ENCODE measurements around the gene MRC2.

The MRC2 gene

DNA sequence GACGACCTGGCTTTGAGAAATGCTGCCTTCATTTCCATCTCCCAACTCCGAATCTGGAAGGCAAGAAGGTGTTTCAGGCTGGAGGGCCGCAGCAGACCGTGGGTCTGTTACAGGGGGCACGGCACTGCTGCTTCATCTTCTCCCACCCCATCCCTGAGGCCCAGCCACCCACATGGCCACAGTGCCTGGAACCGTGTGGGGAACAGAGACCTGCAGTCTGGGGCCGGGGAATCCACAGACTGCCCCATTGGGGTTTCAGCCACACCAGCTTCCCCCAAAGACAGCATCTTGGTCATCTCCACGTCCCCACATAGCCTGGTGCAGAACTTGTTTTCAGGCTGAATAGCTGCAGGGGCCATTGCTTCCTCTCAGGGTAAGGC lies 74.2 kb downstream of the MRC2 start:
- no peak for TF ChIP-seq CTCF (IDR thresholded peaks at IDR 0.05; ENCODE audit: control insufficient read depth, extremely low read depth, insufficient read depth)
- no peak for DNase-seq (ENCODE audit: low read depth)
- H3K4me3 ChIP-seq (ENCODE audit: low read depth, low read length), result no peak overlapping the region

DNA sequence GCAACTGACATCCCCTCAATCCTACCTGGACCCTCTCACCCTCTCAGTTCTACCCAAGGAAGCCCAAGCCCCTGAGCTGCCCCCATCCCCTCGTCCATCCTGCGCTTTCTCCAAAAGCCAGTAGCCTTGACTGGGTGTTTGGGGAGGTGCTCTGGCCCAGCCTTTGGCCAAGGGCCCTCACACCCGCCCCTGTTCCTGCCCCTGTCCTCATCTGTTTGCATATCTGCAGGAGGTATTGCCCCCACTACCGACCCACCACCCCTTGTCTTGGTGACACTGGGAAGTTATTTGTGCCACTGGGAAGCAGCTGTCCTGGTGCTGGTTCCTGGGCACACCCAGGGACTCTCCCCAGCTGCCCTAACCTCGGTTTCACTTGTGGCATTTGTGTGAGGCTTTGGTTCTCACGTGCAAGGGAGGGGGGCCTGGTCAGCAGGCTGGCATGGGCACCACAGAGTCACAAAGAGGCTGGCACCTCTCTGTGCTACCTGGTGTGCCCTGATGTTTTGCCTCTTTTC lies 75.3 kb downstream of the MRC2 start:
- H3K4me3 ChIP-seq (ENCODE audit: low read depth, low read length), result no peak overlapping the region
- no peak for TF ChIP-seq CTCF (IDR thresholded peaks at IDR 0.05; ENCODE audit: control insufficient read depth, extremely low read depth, insufficient read depth)

DNA sequence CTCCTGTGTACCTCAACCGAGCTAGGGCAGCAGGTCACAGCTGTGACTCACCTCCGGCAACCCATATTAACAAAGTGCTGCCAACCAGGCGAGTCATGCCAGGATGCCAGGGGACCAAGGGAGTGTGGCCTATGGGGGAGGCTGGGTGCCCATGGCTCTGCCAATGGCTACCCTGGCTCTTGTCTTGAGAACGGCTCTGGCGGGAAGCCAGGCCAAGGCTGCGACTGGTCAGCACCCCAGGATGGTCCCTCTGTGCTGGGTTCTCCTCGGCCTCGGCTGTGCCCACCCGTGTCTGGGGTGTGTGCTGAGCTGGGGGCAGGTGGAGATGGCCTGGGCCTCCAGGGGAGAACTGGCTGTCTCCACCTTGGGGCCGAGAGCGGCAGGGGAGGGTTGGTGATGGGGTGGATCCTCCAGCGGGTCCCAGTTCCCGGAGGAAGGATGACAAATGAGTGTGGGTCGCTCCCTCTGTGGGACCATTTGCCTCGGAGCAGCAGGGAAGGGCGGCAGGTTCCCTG lies 75.8 kb downstream of the MRC2 start:
- peak overlapping the region; percentile 2; the same call in 1 of the 2 replicates for H3K4me3 ChIP-seq (ENCODE audit: low read depth, low read length)
- TF ChIP-seq CTCF (IDR thresholded peaks at IDR 0.05; ENCODE audit: control insufficient read depth, extremely low read depth, insufficient read depth), result no peak
- no peak for DNase-seq (ENCODE audit: low read depth)

More for the DNA sequence above, 75.3 kb downstream of the MRC2 start:
- no peak for DNase-seq (ENCODE audit: low read depth)

DNA sequence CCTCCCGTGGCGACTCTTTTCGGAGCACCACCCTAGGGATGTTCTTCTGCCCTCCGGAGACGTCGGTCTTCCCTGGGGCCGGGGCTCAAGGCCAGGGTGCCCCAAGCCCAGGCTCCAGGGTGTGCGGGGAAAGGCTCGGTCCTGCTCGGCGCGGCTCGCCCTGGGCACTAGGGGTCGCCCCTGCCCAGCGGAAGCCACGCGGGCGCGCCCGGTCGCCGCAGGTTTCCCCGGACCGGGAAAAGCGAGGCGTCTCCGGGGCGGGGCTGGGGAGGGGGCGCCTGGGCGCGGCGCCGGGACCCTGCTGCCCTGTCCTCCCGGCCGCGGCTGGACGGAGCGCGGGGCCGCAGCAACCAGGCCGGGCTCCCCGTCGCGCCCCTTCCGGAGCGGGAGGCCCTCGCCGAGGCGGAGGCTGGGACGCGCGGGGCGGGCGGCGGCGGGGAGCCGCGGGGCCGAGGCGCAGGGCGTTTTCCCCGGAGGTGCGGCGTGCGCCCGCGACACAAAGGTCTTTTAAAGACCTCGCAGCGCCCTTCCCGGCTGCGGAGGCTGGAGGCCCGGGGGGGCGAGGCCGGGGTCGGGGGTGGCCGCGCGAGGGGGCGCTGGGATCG lies 76.4 kb downstream of the MRC2 start:
- DNase-seq (ENCODE audit: low read depth), result no peak
- H3K4me3 ChIP-seq (ENCODE audit: low read depth, low read length), result peak overlapping the region; percentile 38
- TF ChIP-seq CTCF (IDR thresholded peaks at IDR 0.05; ENCODE audit: control insufficient read depth, extremely low read depth, insufficient read depth), result peak; percentile 97

DNA sequence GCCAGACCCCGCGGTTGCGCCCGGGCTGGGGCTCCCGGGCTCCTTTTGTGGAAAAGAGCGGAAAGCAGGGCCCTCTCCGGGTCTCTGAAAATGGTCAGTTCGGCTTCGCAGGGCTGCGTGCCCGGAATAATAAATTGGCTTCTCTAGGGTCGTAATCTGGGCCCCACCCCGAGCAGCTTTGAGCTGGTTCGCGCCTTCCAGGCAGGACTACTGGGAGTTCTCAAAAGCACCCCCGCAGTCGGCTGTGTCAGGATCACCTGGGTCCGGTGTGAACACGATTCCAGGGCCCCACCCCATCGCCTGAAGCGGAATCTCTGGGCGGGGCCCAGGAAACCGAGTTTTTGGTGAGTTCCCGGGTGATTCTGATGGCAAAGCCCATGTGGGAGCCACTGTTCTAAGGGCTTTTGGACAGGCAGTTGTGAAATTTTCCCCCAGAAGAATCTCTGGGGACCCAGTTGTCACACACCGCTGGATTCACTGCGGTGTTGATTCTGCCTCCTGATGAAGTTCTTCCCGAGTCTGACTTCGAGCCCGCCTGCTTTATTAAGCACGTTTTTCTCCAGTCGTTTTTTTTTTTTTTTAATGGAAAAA lies 77.0 kb downstream of the MRC2 start:
- TF ChIP-seq CTCF (IDR thresholded peaks at IDR 0.05; ENCODE audit: control insufficient read depth, extremely low read depth, insufficient read depth), result no peak
- DNase-seq (ENCODE audit: low read depth), result no peak
- peak overlapping the region; percentile 38 for H3K4me3 ChIP-seq (ENCODE audit: low read depth, low read length)

DNA sequence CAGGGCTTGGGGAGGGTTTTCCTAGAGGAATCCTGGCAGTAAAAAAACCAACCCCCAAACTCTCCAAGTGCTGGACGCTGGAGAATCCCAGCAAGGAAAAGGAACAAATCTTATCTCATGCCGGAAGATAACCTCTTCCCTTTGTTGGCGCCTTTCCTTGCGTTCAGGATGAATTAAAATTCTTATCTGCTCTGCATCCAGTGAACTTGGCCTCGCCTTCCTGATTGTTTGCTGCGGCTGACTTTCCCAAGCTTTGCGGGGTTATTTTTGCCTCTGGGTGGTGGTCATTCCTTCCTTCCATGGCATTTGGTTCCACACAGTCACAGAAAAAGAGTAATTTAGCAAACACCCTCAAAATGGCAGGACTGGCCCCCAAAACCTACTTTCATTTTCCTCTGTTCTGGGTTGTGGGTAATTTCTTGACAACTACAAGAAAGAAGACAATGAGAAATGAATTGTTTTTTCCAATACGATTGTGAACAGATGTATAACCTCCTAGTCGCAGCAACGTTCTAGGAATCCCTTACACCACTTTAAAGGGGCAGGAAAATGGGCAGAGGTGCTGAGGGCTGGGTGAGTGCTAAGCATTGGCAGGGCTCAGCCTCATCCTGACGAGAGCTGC lies 77.8 kb downstream of the MRC2 start:
- DNase-seq (ENCODE audit: low read depth), result no peak
- H3K4me3 ChIP-seq (ENCODE audit: low read depth, low read length), result no peak overlapping the region
- TF ChIP-seq CTCF (IDR thresholded peaks at IDR 0.05; ENCODE audit: control insufficient read depth, extremely low read depth, insufficient read depth), result no peak

All from LNCaP clone FGC (cell line).